Naive thymus-derived CD4-positive, alpha-beta T cell (primary cell): ENCODE data around the gene MYF6. TPM values are rescaled to one million over a fixed set of nuclear protein-coding genes. Genes with fewer than 3 reads are reported as not detected.

Experiments
- ATAC-seq: fragments of 150-1000 bp; cut with Tn5 transposase; 2 replicates; pipeline ENCODE4 v1.10.0; 2021; ENCODE audit warnings: mild to moderate bottlenecking, moderate library complexity
- CTCF ChIA-PET: fragments of 350-600 bp; sonication (Branson Sonifier 250); formaldehyde crosslinking; loops from one replicate; lab custom pipeline; 2021; ENCODE audit warnings: antibody characterized with exemption; lab: Charles Lee
- POLR2A ChIA-PET: fragments of 350-600 bp; sonication (Branson Sonifier 250); formaldehyde crosslinking; loops from one replicate; lab custom pipeline; 2021; ENCODE audit warnings: antibody characterized with exemption, inconsistent platforms; lab: Charles Lee
- DNase-seq, 9 donors: peaks; one replicate each; pipeline versions ENCODE4 v3.0.0 to v3.0.0-alpha.2; 2020 to 2022; ENCODE audit warnings: mixed read lengths in 1 of 9
- H3K27ac ChIP-seq: one replicate; pipeline ENCODE4 v1.7.0; 2013; ENCODE audit warnings: mild to moderate bottlenecking, low read depth, low read length, moderate library complexity
- H3K27me3 ChIP-seq, 2 donors: one replicate each; pipeline ENCODE4 v1.7.0; 2013; ENCODE audit warnings: low read length in 2 of 2, mild to moderate bottlenecking in 2 of 2, moderate library complexity in 2 of 2; ENCODE audit not compliant: control insufficient read depth in 2 of 2, insufficient read depth in 2 of 2
- H3K36me3 ChIP-seq, 3 experiments: 1 replicate in 2 of 3; 2 replicates in 1 of 3; pipeline ENCODE4 v1.7.0; 2013; ENCODE audit warnings: low read length in 3 of 3, mild to moderate bottlenecking in 3 of 3, moderate library complexity in 1 of 3; ENCODE audit not compliant: insufficient read depth in 3 of 3, control insufficient read depth in 2 of 3
- H3K4me1 ChIP-seq, 2 donors: one replicate each; pipeline ENCODE4 v1.7.0; 2013; ENCODE audit warnings: low read length in 2 of 2, mild to moderate bottlenecking in 2 of 2, moderate library complexity in 1 of 2; ENCODE audit not compliant: control insufficient read depth in 2 of 2, insufficient read depth in 2 of 2
- H3K4me3 ChIP-seq: 2 replicates; pipeline ENCODE4 v1.7.0; 2013; ENCODE audit warnings: mild to moderate bottlenecking, low read length
- H3K9me3 ChIP-seq, 3 experiments: 1 replicate in 2 of 3; 2 replicates in 1 of 3; pipeline ENCODE4 v1.7.0; 2013; ENCODE audit warnings: low read length in 3 of 3; ENCODE audit not compliant: control insufficient read depth in 2 of 3
- H3K27ac Mint-ChIP-seq, 9 donors: one replicate each; pipeline ENCODE4 v1.8.0; 2020 to 2022; ENCODE audit warnings: mixed read lengths in 9 of 9, mild to moderate bottlenecking in 8 of 9, moderate library complexity in 5 of 9, inconsistent platforms in 2 of 9
- H3K27me3 Mint-ChIP-seq, 5 donors: one replicate each; pipeline ENCODE4 v1.8.0; 2021 to 2022; ENCODE audit warnings: mixed read lengths in 5 of 5, mild to moderate bottlenecking in 1 of 5
- H3K36me3 Mint-ChIP-seq, 5 donors: one replicate each; pipeline ENCODE4 v1.8.0; 2020 to 2022; ENCODE audit warnings: mixed read lengths in 5 of 5, mild to moderate bottlenecking in 3 of 5, inconsistent platforms in 1 of 5
- H3K4me1 Mint-ChIP-seq, 7 donors: one replicate each; pipeline ENCODE4 v1.8.0; 2020 to 2022; ENCODE audit warnings: mixed read lengths in 7 of 7, mild to moderate bottlenecking in 3 of 7, inconsistent platforms in 1 of 7
- H3K4me3 Mint-ChIP-seq, 10 donors: one replicate each; pipeline ENCODE4 v1.8.0; 2020 to 2022; ENCODE audit warnings: mild to moderate bottlenecking in 10 of 10, mixed read lengths in 10 of 10, moderate library complexity in 6 of 10, inconsistent platforms in 2 of 10
- H3K9me3 Mint-ChIP-seq, 11 donors: one replicate each; pipeline ENCODE4 v1.8.0; 2020 to 2022; ENCODE audit warnings: mixed read lengths in 11 of 11, mild to moderate bottlenecking in 4 of 11, inconsistent platforms in 1 of 11, moderate library complexity in 1 of 11
- intact Hi-C, 2 donors: fragments of 100-400 bp; cut with micrococcal nuclease; formaldehyde crosslinking; loops; one replicate each; pipeline ENCODE4 v1.15.1; 2023
- polyA plus RNA-seq, 2 donors: library from polyadenylated mRNA; unstranded; fragments of 300-500 nt; fragmentation: Illumina TruSeq; gene quantifications; one replicate each; pipeline ENCODE4 v1.2.3, GENCODE V29; 2021
- total RNA-seq, 6 experiments: library from RNA in 5 of 6; stranded (reverse) in 5 of 6; gene quantifications; 1 replicate in 5 of 6; 2 replicates in 1 of 6; pipeline ENCODE4 v1.2.3 and lab custom pipeline; 2021 to 2026

Gene MYF6
- total and polyA plus RNA-seq, 7 experiments from 2014 or later: not detected

DNA sequence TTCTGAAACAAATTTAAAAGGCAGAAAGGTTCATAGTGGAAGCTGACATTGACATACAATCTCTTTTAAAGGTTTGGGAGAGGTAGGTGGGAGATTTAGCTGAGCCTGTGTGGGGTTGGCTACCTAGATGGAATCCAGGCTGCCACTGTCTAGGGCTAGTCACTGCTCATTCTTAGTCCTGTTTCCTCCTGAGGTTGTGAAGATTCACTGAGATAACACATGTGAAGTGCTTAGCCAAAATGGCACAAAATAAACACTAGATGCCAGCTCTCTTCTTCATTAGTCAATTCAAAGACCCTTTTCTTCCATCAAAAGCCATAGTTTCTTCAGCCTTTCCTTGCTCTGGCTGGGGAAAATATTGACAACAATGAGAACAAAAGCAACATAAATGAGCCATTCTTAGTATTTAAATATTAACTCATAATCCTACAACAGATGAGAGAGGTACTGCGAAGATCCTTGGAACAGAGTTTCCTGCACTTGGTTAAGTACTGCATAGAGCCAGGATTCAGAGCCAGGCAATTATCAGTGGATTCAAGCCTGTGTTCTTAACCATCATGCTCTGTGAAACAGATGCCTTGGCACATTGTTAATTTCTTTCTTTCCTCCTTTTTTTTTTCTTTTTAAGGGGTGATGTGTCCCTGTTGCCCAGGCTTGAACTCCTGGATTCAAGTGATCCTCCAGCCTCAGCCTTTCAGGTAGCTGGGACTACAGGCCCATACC, 3.5 kb downstream of the MYF6 start:
- H3K36me3 Mint-ChIP-seq: peaks cover 0 to 4% (median 0%) of the 10 kb centered on the region in 5 donors
- no peak overlapping the region for H3K4me3 Mint-ChIP-seq
- H3K27me3 Mint-ChIP-seq: peaks cover 53 to 71% (median 69%) of the 10 kb centered on the region in 5 donors
- Histone ChIP-seq H3K27me3 (peaks cover 0 to 3% of the 10 kb centered on the region in 2 donors), H3K9me3 (no peaks in the 10 kb centered on the region), H3K4me1 (no peaks in the 10 kb centered on the region), H3K27ac (no peak overlapping the region), H3K36me3 (no peaks in the 10 kb centered on the region), H3K4me3 (no peak overlapping the region)
- ChIA-PET CTCF (no interaction called here), POLR2A (no interaction called here)
- DNase-seq (no peak), ATAC-seq (no peak)
- H3K9me3 Mint-ChIP-seq: peaks cover 0 to 39% (median 7%) of the 10 kb centered on the region in 11 donors
- intact Hi-C loops: no loop called here
- H3K27ac Mint-ChIP-seq: no peak overlapping the region
- H3K4me1 Mint-ChIP-seq: peaks cover 0 to 5% (median 0%) of the 10 kb centered on the region in 7 donors

GRCh38 chr12:80711866-80712265, 4.4 kb downstream of the MYF6 start:
- H3K4me1 ChIP-seq: no peaks in the 10 kb centered on the region
- intact Hi-C loops: no loop called here
- H3K27ac ChIP-seq: no peak overlapping the region
- ChIA-PET CTCF (no interaction called here), POLR2A (no interaction called here)
- peaks cover 0 to 3% of the 10 kb centered on the region in 2 donors for H3K27me3 ChIP-seq
- H3K27me3 Mint-ChIP-seq: peaks cover 60 to 77% (median 72%) of the 10 kb centered on the region in 5 donors
- DNase-seq (no peak), ATAC-seq (no peak)
- no peak overlapping the region for H3K27ac Mint-ChIP-seq
- H3K36me3 Mint-ChIP-seq: peaks cover 0 to 4% (median 0%) of the 10 kb centered on the region in 5 donors
- no peak overlapping the region for H3K4me3 ChIP-seq
- H3K9me3 Mint-ChIP-seq: peaks cover 0 to 42% (median 9%) of the 10 kb centered on the region in 11 donors
- no peak overlapping the region for H3K4me3 Mint-ChIP-seq
- peaks cover 0 to 5% (median 0%) of the 10 kb centered on the region in 7 donors for H3K4me1 Mint-ChIP-seq
- H3K9me3 ChIP-seq: no peaks in the 10 kb centered on the region
- H3K36me3 ChIP-seq: no peaks in the 10 kb centered on the region

DNA sequence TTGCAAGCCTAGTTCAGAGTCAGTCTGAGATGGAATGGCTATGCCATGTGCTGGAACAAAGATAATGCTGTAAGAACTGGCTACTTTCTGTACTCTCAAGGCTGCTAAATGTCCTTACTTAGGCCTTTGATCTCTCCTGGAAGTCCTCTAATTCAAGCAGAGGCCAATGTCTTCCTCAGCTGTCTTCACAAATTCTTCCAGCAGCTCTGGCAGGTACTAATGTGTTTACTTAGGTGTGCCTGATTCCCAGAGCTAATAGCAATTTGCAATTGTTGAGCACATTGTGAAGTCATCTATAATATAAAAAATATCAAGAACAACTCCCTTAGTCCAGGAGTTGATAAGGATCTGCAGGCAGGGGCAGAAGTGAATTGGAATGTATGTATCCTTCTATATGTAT, 5.4 kb downstream of the MYF6 start:
- no peak overlapping the region for H3K4me3 ChIP-seq
- intact Hi-C loops: no loop called here
- Mint-ChIP-seq H3K4me1 (peaks cover 0 to 5% (median 0%) of the 10 kb centered on the region in 7 donors), H3K27ac (no peak overlapping the region), H3K4me3 (no peak overlapping the region), H3K9me3 (peaks cover 0 to 34% (median 9%) of the 10 kb centered on the region in 11 donors), H3K27me3 (peaks cover 52 to 72% (median 64%) of the 10 kb centered on the region in 5 donors), H3K36me3 (peaks cover 0 to 4% (median 0%) of the 10 kb centered on the region in 5 donors)
- no peaks in the 10 kb centered on the region for H3K4me1 ChIP-seq
- no peak overlapping the region for H3K27ac ChIP-seq
- ATAC-seq: no peak
- no peaks in the 10 kb centered on the region for H3K36me3 ChIP-seq
- peaks cover 0 to 3% of the 10 kb centered on the region in 2 donors for H3K27me3 ChIP-seq
- H3K9me3 ChIP-seq: no peaks in the 10 kb centered on the region
- DNase-seq: no peak
- CTCF ChIA-PET: no interaction called here
- POLR2A ChIA-PET: no interaction called here

GRCh38 chr12:80713419-80713818, 6.0 kb downstream of the MYF6 start:
- Histone ChIP-seq H3K4me3 (no peak overlapping the region), H3K36me3 (no peaks in the 10 kb centered on the region), H3K27ac (no peak overlapping the region), H3K4me1 (no peaks in the 10 kb centered on the region), H3K27me3 (peaks cover 0 to 3% of the 10 kb centered on the region in 2 donors), H3K9me3 (no peaks in the 10 kb centered on the region)
- H3K27me3 Mint-ChIP-seq: peaks cover 54 to 75% (median 66%) of the 10 kb centered on the region in 5 donors
- H3K9me3 Mint-ChIP-seq: peaks cover 0 to 33% (median 9%) of the 10 kb centered on the region in 11 donors
- H3K27ac Mint-ChIP-seq: no peak overlapping the region
- peaks cover 0 to 4% (median 0%) of the 10 kb centered on the region in 5 donors for H3K36me3 Mint-ChIP-seq
- ATAC-seq (no peak), DNase-seq (no peak)
- POLR2A ChIA-PET: no interaction called here
- H3K4me3 Mint-ChIP-seq: no peak overlapping the region
- intact Hi-C loops: no loop called here
- CTCF ChIA-PET: no interaction called here
- peaks cover 0 to 5% (median 0%) of the 10 kb centered on the region in 7 donors for H3K4me1 Mint-ChIP-seq

- no peak for ATAC-seq
- Mint-ChIP-seq H3K27me3 (peaks cover 52 to 68% (median 59%) of the 10 kb centered on the region in 5 donors), H3K36me3 (peaks cover 0 to 4% (median 0%) of the 10 kb centered on the region in 5 donors), H3K9me3 (peaks cover 0 to 26% (median 9%) of the 10 kb centered on the region in 11 donors), H3K4me3 (no peak overlapping the region), H3K4me1 (no peaks in the 10 kb centered on the region), H3K27ac (no peak overlapping the region)
- H3K4me1 ChIP-seq: no peaks in the 10 kb centered on the region
- ChIA-PET CTCF (no interaction called here), POLR2A (no interaction called here)
- H3K36me3 ChIP-seq: no peaks in the 10 kb centered on the region
- H3K4me3 ChIP-seq: no peak overlapping the region
- DNase-seq: no peak
- peaks cover 0 to 3% of the 10 kb centered on the region in 2 donors for H3K27me3 ChIP-seq
- no peak overlapping the region for H3K27ac ChIP-seq
- intact Hi-C loops: no loop called here
- H3K9me3 ChIP-seq: no peaks in the 10 kb centered on the region
These were observed 6.6 kb downstream of the MYF6 start for GRCh38 chr12:80714055-80714454.

- ChIA-PET POLR2A (no interaction called here), CTCF (no interaction called here)
- Mint-ChIP-seq H3K4me3 (no peak overlapping the region), H3K27me3 (peaks cover 44 to 61% (median 52%) of the 10 kb centered on the region in 5 donors), H3K4me1 (no peaks in the 10 kb centered on the region), H3K27ac (no peak overlapping the region), H3K9me3 (peaks cover 0 to 26% (median 9%) of the 10 kb centered on the region in 11 donors), H3K36me3 (peaks cover 0 to 4% (median 0%) of the 10 kb centered on the region in 5 donors)
- H3K27me3 ChIP-seq: peaks cover 0 to 3% of the 10 kb centered on the region in 2 donors
- DNase-seq: no peak
- no peaks in the 10 kb centered on the region for H3K9me3 ChIP-seq
- ATAC-seq: no peak
- H3K4me3 ChIP-seq: no peak overlapping the region
- intact Hi-C loops: no loop called here
- H3K27ac ChIP-seq: no peak overlapping the region
- no peaks in the 10 kb centered on the region for H3K4me1 ChIP-seq
- H3K36me3 ChIP-seq: no peaks in the 10 kb centered on the region
These were observed 7.4 kb downstream of the MYF6 start for GRCh38 chr12:80714846-80715245.
